Measurements from ENCODE around the gene XRN2. TPM values are rescaled to one million over a fixed set of nuclear protein-coding genes. Genes with fewer than 3 reads are reported as not detected.

Gene XRN2
- polyA plus RNA-seq, 3 donors: 53.1 to 111 (median 101) TPM

DNA sequence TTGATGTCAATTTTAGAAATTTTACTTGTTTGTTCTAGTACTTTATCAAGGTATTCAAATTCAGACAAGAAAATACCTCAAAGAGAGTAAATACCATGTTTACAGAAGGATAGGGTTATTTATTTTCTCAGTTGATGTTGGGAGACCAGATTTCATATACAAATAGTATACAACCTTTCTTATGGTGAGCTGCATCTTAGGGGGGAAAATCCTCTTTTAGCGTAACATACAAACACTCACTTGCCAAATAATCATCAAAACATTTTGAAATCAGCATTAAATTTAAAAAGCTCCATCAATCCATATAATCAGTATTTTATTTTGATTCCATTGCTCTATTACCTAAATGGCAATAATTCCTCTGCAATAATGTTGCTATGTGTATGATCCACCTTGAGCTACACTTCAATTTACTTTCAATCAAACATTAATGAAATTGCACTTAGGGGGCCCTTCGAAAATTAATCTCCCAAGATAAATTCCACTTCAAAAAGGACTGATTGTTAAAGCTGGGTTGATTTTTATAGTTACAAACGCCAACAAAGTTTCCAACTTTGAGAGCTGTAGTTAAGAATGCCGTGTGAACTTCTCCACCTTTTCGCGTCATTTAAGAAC, 92.0 kb downstream of the XRN2 start:
- no peak overlapping the region for H3K4me2 ChIP-seq (replicated peaks; ENCODE audit: extremely low read depth, low read length, poor library complexity, severe bottlenecking)
- intact Hi-C loops (cut with micrococcal nuclease): loop anchor here in 1 of 2 donors (10.0 kb wide), 1 partner anchor 110 kb away; no protein-coding TSS in a partner anchor
- peak overlapping the region in 1 of 2 donors; percentile 68 for H3K4me3 Mint-ChIP-seq

More for the DNA sequence above, 92.0 kb downstream of the XRN2 start:
- H3K4me3 ChIP-seq (replicated peaks in 1 of 3; ENCODE audit: low read depth in 2 of 3, low read length in 3 of 3): no peak overlapping the region
- H3K4me1 ChIP-seq (ENCODE audit: control insufficient read depth in 1 of 2, insufficient read depth in 2 of 2, low read length in 2 of 2): peaks cover 0 to 13% of the 10 kb centered on the region in 2 donors
- peaks cover 0 to 23% of the 10 kb centered on the region in 2 donors for H3K9me3 ChIP-seq (replicated peaks in 1 of 2; ENCODE audit: control insufficient read depth in 1 of 2, insufficient read depth in 1 of 2, low read length in 2 of 2)
- peaks cover 11 to 15% of the 10 kb centered on the region in 2 donors for H3K36me3 Mint-ChIP-seq
- no peak for DNase-seq
- no peaks in the 10 kb centered on the region for H3K79me2 ChIP-seq (ENCODE audit: insufficient read depth, low read length)
- peaks cover 3 to 8% of the 10 kb centered on the region in 2 donors for H3K36me3 ChIP-seq (replicated peaks in 1 of 2; ENCODE audit: control insufficient read depth in 1 of 2, insufficient read depth in 2 of 2, low read length in 2 of 2)
- peaks cover 84 to 87% of the 10 kb centered on the region in 2 donors for H3K27me3 ChIP-seq (ENCODE audit: control insufficient read depth in 2 of 2, insufficient read depth in 2 of 2, low read length in 2 of 2)
- no peak overlapping the region for H3K27ac ChIP-seq (ENCODE audit: low read depth in 1 of 2, low read length in 2 of 2)
- H3K9me3 Mint-ChIP-seq: peaks cover 0 to 16% (median 11%) of the 10 kb centered on the region in 7 donors
- H2AFZ ChIP-seq (ENCODE audit: insufficient read depth, low read depth, low read length, poor library complexity, severe bottlenecking): no peak overlapping the region
- WGBS (ENCODE audit: insufficient coverage): 0% methylated on average over 2 of the region's 6 CpGs
- H3K4me1 Mint-ChIP-seq: peaks cover 30% of the 10 kb centered on the region
- H3K9ac ChIP-seq (ENCODE audit: insufficient read depth, low read length, poor library complexity, severe bottlenecking): no peak overlapping the region
- H3K27me3 Mint-ChIP-seq (ENCODE audit: low read depth in 3 of 3): peaks cover 80 to 92% (median 83%) of the 10 kb centered on the region in 3 donors
- H3K27ac Mint-ChIP-seq: no peak overlapping the region
- peaks cover 20% of the 10 kb centered on the region for H4K20me1 ChIP-seq (ENCODE audit: insufficient read depth, low read length)
- TF ChIP-seq, protein P1, sequence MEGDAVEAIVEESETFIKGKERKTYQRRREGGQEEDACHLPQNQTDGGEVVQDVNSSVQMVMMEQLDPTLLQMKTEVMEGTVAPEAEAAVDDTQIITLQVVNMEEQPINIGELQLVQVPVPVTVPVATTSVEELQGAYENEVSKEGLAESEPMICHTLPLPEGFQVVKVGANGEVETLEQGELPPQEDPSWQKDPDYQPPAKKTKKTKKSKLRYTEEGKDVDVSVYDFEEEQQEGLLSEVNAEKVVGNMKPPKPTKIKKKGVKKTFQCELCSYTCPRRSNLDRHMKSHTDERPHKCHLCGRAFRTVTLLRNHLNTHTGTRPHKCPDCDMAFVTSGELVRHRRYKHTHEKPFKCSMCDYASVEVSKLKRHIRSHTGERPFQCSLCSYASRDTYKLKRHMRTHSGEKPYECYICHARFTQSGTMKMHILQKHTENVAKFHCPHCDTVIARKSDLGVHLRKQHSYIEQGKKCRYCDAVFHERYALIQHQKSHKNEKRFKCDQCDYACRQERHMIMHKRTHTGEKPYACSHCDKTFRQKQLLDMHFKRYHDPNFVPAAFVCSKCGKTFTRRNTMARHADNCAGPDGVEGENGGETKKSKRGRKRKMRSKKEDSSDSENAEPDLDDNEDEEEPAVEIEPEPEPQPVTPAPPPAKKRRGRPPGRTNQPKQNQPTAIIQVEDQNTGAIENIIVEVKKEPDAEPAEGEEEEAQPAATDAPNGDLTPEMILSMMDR (IDR thresholded peaks at IDR 0.05): no peak

All from CD14-positive monocyte (primary cell).